ENCODE results near the gene IGSF23. TPM values are rescaled to one million over a fixed set of nuclear protein-coding genes. Genes with fewer than 3 reads are reported as not detected.
"Not testable (repeated sequence)": the region's sequence is repeated elsewhere in the genome, so short reads cannot be mapped to it uniquely, and the experiment has no call there.

The IGSF23 gene
- polyA plus RNA-seq, 1 experiment: 0.27 TPM

- Histone ChIP-seq H3K9me3 (ENCODE audit: control insufficient read depth, insufficient read depth, low read length) (peaks cover under 1% of the 10 kb centered on the region; the same call in 1 of the 2 replicates), H3K4me3 (ENCODE audit: low read depth, low read length) (no peak overlapping the region), H3K27me3 (ENCODE audit: control insufficient read depth, insufficient read depth, low read length) (no peaks in the 10 kb centered on the region), H3K27ac (ENCODE audit: low read depth, low read length) (no peak overlapping the region)
- ChIA-PET POLR2A (no interaction called here), CTCF (interaction anchor here (1.0 to 4.4 kb wide), 4 partner anchors 9 to 185 kb away, joined by 3 to 29 read pairs (median 5); no protein-coding TSS in a partner anchor)
- TF ChIP-seq, protein P1, sequence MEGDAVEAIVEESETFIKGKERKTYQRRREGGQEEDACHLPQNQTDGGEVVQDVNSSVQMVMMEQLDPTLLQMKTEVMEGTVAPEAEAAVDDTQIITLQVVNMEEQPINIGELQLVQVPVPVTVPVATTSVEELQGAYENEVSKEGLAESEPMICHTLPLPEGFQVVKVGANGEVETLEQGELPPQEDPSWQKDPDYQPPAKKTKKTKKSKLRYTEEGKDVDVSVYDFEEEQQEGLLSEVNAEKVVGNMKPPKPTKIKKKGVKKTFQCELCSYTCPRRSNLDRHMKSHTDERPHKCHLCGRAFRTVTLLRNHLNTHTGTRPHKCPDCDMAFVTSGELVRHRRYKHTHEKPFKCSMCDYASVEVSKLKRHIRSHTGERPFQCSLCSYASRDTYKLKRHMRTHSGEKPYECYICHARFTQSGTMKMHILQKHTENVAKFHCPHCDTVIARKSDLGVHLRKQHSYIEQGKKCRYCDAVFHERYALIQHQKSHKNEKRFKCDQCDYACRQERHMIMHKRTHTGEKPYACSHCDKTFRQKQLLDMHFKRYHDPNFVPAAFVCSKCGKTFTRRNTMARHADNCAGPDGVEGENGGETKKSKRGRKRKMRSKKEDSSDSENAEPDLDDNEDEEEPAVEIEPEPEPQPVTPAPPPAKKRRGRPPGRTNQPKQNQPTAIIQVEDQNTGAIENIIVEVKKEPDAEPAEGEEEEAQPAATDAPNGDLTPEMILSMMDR (IDR thresholded peaks at IDR 0.05; ENCODE audit: low read depth, low read length): peak; percentile 29; the same call in 1 of the 2 replicates
- no peak for DNase-seq (ENCODE audit: low read depth, low spot score)
Observed at GRCh38 chr19:44585371-44586133, 27.8 kb upstream of the IGSF23 start.

DNA sequence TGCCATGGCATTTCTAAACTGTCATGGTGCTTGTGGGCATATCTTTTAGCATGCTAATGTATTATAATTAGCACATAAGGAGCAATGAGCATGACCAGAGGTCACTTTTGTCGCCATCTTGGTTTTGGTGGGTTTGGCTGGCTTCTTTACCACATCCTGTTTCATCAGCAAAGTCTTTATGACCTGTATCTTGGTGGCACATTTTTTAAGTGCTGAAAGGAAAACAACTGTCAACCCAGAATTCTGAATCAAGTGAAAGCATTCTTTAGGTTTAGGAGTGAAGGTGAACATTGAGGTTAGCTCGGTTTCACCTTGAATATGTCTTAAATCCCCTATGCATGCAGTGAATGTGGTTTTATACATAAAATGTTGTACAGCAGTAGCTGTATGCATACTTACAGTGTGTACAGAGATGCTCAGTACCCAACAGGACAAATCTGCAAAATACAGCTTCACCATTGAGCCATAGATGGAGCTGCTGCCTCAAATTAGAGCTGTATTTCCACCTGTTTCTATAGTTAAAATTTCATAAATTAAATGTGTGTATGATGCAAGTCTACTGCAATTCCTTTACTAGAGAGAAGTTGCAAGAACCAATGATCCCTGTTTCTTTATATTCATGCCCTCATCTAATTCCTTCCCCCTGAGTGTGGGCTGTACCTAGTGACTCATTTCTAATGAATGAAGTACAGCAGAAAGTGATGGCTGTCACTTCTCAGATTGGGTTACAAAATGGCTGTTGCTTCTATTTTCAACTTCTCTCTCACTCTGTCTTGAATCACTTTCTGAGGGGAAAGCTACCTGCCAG lies 25.2 kb upstream of the IGSF23 start:
- Histone ChIP-seq H3K4me3 (ENCODE audit: low read depth, low read length) (no peak overlapping the region), H3K27ac (ENCODE audit: low read depth, low read length) (peak overlapping the region; percentile 91)
- peak; percentile 86 for DNase-seq (ENCODE audit: low read depth, low spot score)

GRCh38 chr19:44588771-44589112 lies 24.6 kb upstream of the IGSF23 start:
- TF ChIP-seq, protein P1 (IDR thresholded peaks at IDR 0.05; ENCODE audit: low read depth, low read length): no peak
- no peak overlapping the region for H3K4me3 ChIP-seq (ENCODE audit: low read depth, low read length)

More for the DNA sequence above, 25.2 kb upstream of the IGSF23 start:
- Histone ChIP-seq H3K27me3 (ENCODE audit: control insufficient read depth, insufficient read depth, low read length) (no peaks in the 10 kb centered on the region), H3K9me3 (ENCODE audit: control insufficient read depth, insufficient read depth, low read length) (peaks cover 6% of the 10 kb centered on the region; the same call in 1 of the 2 replicates)
- TF ChIP-seq, protein P1 (IDR thresholded peaks at IDR 0.05; ENCODE audit: low read depth, low read length): peak; percentile 60
- POLR2A ChIA-PET: interaction anchor here (0.6 to 1.7 kb wide), 8 partner anchors 15 to 88 kb away, joined by 3 to 18 read pairs (median 4); partner anchors contain the start of gene PVR
- CTCF ChIA-PET: interaction anchor here (0.6 to 2.3 kb wide), 17 partner anchors 12 to 258 kb away, joined by 3 to 22 read pairs (median 4); partner anchors contain the start of genes NECTIN2 and PVR

DNA sequence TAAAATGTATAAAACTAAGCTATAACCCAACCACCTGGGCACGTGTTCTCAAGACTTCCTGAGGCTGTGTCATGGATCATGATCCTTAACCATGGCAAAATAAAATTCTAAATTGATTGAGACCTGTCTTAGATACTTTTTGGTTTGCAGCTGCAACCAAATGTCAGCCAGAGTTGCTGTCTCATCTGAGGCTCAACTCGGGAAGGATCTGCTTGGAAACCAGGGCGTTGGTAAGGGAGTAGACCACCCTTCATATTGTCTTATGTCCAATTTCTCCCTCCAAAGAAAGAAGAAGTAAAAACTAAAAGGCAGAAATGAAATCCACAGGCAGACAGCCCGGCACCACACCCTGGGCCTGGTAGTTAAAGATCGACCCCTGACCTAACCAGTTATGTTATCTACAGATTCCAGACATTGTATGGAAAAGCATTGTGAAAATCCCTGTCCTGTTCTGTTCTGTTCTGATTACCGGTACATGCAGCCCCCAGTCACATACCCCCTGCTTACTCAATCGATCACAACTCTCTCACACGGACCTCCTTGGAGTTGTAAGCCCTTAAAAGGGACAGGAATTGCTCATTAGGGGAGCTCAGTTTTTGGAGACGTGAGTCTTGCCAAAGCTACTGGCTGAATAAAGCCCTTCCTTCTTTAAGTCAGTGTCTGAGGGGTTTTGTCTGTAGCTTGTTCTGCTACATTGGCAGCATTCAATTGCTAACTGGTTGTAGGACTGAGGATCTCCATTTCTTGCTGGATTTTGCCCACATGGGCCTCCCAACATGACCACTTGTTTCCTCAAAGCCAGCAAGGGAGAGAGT lies 22.9 kb upstream of the IGSF23 start:
- ChIA-PET CTCF (interaction anchor here (0.9 to 1.5 kb wide), 3 partner anchors 13 to 36 kb away, joined by 3 read pairs; no protein-coding TSS in a partner anchor), POLR2A (no interaction called here)
- Histone ChIP-seq H3K4me3 (ENCODE audit: low read depth, low read length) (no peak overlapping the region), H3K27me3 (ENCODE audit: control insufficient read depth, insufficient read depth, low read length) (no peaks in the 10 kb centered on the region), H3K9me3 (ENCODE audit: control insufficient read depth, insufficient read depth, low read length) (peaks cover 6% of the 10 kb centered on the region; the same call in 1 of the 2 replicates), H3K27ac (ENCODE audit: low read depth, low read length) (no peak overlapping the region)
- TF ChIP-seq, protein P1 (IDR thresholded peaks at IDR 0.05; ENCODE audit: low read depth, low read length): no peak
- DNase-seq (ENCODE audit: low read depth, low spot score): no peak

More at GRCh38 chr19:44588771-44589112, 24.6 kb upstream of the IGSF23 start:
- ChIA-PET CTCF (interaction anchor here (0.9 to 2.3 kb wide), 13 partner anchors 12 to 257 kb away, joined by 3 to 22 read pairs (median 4); partner anchors contain the start of genes NECTIN2 and PVR), POLR2A (interaction anchor here (0.6 to 1.7 kb wide), 5 partner anchors 15 to 87 kb away, joined by 3 to 18 read pairs (median 5); partner anchors contain the start of gene PVR)
- H3K27ac ChIP-seq (ENCODE audit: low read depth, low read length): peak overlapping the region; percentile 91
- no peaks in the 10 kb centered on the region for H3K27me3 ChIP-seq (ENCODE audit: control insufficient read depth, insufficient read depth, low read length)
- H3K9me3 ChIP-seq (ENCODE audit: control insufficient read depth, insufficient read depth, low read length): peaks cover 6% of the 10 kb centered on the region; the same call in 1 of the 2 replicates
- no peak for DNase-seq (ENCODE audit: low read depth, low spot score)

DNA sequence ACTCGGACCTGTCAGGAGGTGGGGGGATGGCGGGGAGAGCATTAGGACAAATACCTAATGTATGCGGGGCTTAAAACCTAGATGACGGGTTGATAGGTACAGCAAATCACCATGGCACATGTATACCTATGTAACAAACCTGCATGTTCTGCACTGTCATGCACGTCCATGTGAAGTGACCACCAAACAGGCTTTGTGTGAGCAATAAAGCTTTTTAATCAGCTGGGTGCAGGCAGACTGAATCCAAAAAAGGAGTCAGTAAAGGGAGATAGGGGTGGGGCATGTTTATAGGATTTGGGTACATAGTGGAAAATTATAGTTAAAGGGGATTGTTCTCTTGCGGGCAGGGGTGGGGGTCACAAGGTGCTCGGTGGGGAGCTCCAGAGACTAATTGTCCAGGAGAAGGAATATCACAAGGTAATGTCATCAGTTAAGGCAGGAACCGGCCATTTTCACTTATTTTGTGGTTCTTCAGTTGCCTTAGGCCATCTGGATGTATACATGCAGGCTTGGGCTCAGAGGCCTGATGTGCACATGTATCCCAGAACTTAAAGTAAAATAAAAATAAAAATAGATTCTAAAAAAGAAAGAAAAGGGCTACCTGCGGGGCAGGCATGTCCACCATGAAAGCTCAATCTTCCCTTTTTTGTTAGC lies 21.9 kb upstream of the IGSF23 start:
- CTCF ChIA-PET: interaction anchor here (0.9 to 1.2 kb wide), 2 partner anchors 14 to 180 kb away, joined by 3 read pairs; no protein-coding TSS in a partner anchor
- POLR2A ChIA-PET; H3K4me3 ChIP-seq (ENCODE audit: low read depth, low read length); DNase-seq (ENCODE audit: low read depth, low spot score); H3K9me3 ChIP-seq (ENCODE audit: control insufficient read depth, insufficient read depth, low read length); H3K27me3 ChIP-seq (ENCODE audit: control insufficient read depth, insufficient read depth, low read length): not testable (repeated sequence)
- peak overlapping the region; percentile 47 for H3K27ac ChIP-seq (ENCODE audit: low read depth, low read length)
